WTC11 (cell line): ENCODE data around the gene TULP1.

Source experiments
- CTCF ChIP-seq: fragments of 200-600 bp; IDR thresholded peaks from 2 replicates; pipeline ENCODE4 v1.8.0; 2022; ENCODE audit warnings: antibody characterized with exemption
- ETV6 ChIP-seq: sonication (generic); formaldehyde crosslinking; IDR thresholded peaks from 2 replicates; pipeline ENCODE4 v1.8.1; 2022; ENCODE audit warnings: mild to moderate bottlenecking, missing genetic modification reagents
- JUN ChIP-seq: sonication (generic); formaldehyde crosslinking; IDR thresholded peaks from 2 replicates; pipeline ENCODE4 v1.8.0; 2023; ENCODE audit warnings: mild to moderate bottlenecking, missing genetic modification reagents
- MAX ChIP-seq: sonication (generic); formaldehyde crosslinking; IDR thresholded peaks from 2 replicates; pipeline ENCODE4 v1.8.0; 2022; ENCODE audit warnings: mild to moderate bottlenecking, missing genetic modification reagents
- SP1 ChIP-seq: sonication (generic); formaldehyde crosslinking; conservative IDR thresholded peaks from 2 replicates; pipeline ENCODE4 v1.8.1; 2022; ENCODE audit warnings: missing genetic modification reagents

DNA sequence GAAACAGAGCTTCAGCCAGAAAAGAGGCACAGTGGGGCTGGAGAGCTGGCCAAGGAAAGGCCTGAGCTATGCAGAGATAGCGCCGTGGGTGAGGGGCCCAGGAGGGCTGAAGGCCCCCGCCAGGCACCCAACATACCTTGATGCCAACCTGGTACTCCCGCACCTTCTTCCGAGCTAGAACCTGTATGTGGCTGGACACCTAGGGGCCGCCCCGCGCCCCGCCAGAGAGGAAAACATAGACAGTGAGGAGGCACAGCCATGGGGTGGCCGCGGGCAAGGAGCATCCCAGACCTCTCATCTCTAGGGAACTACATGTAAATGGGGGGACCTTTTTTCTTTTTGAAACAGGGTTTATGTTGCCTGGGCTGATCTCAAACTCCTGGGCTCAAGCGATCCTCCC, 32.5 kb downstream of the TULP1 start:
- TF ChIP-seq MAX (CRISPR knock-in tag) (no peak), CTCF (no peak), JUN (no peak), SP1 (CRISPR knock-in tag) (no peak), ETV6 (CRISPR knock-in tag) (no peak)
